ENCODE measurements around the gene CACNG8.

CACNG8 gene

DNA sequence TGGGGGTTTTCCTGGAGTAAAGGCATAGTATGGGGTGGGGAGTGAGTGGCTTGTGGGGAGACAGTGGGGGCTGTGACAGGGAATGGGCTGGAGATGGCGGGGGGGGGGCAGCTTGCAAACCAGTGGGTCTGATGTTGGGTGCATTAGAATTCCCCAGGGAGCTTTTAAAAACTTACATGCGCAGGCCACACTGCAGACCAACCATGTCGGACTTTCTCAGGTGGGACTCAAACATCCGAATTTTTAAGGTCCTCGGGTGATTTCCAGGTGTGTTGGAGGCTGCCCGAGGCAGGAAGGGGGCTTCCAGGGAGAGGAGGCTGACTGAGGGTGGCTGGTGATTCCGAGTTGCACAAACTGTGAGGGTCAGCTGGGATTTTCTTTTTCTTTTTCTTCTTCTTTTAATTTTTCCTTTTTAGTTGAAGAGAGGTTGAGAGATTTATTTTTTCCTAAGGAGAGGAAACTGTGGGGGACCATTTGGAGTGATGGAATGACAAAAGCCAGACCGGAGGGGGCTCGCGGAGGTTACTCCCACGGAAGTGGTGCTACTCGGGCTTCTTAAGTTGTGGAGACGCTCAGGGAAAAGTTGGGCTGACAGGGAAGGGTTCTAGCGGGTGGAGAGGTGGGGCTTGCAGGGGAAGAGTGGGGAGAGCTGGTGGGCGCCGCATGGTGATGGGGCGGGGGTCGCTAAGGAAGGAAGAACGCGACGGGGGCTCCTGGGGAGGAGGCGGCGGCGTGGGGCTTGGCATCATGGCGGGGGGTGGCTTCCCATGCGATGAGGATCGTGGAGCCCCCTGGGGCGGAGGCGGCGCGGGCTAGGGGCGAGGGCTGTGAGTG lies 997 bp upstream of the CACNG8 start:
- no peak for DNase-seq (ENCODE audit: low read depth)

GRCh38 chr19:53965091-53965490 lies 2.4 kb downstream of the CACNG8 start:
- no peak for DNase-seq (ENCODE audit: low read depth)

GRCh38 chr19:53966931-53967330 lies 4.2 kb downstream of the CACNG8 start:
- no peak for DNase-seq (ENCODE audit: low read depth)

DNA sequence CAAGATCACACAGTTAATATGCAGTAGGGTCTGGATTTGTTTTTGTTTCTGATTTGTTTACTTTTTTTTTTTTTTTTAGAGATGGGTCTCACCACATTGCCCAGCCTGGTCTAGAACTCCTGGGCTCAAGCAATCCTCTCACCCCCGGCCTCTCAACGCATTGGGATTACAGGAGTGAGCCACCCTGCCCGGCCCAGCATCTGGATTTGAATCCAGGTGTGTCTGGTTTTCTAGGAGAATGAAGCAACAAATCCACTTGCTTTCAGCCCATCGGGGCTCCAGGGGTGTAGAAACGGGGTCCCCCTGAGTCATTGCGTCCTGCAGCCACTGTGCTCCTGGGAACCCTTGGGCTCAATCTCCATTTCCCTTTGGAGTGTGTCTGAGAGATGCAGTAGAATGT lies 6.6 kb downstream of the CACNG8 start:
- no peak for DNase-seq (ENCODE audit: low read depth)

DNA sequence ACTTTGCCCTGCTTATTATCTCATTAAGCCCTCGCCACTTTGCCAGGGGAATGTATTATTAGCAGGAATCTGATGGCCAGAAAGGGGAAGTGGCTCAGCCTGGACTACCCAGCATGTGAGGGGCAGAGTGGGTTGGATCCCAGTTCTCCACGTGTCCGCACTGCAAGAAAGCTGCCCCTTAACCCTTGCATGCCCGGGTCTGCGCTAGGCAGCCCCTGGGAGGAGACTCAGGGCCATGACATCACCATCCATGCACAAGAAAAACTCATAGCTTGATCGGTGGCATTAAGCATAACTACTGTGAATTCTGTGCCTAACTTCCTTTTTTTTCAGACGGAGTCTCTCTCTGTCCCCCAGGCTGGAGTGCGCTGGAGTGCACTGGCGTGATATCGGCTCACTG lies 8.9 kb downstream of the CACNG8 start:
- no peak for DNase-seq (ENCODE audit: low read depth)

DNA sequence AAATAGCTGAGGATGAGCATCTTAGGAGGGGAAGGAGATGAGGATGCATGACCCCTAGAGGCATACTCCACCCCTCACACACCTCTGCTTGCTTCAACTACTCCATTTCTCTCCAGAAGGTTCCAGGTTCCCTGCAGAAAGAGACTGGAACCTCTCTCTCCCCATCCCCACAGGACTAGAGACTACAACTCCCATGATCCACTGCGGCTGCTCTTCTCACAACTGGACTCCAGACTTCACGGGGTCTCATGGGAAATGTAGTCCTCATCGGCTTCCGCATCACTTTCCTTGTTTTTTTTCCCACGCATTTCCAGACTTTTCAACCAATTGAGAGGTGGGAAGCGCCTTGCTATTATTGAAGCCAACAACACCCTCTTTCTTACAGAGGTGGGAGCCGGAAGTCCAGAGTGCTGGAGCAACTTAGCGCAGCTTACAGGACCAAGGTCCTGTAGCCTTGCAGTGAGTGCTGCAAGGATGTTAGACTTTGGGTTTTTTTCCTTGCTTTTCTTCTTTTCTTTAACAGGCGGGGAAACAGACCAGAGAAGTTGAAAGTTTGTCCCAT lies 14.8 kb downstream of the CACNG8 start:
- DNase-seq (ENCODE audit: low read depth), result peak; percentile 89

- DNase-seq (ENCODE audit: low read depth), result peak; percentile 84
Measured at GRCh38 chr19:53977991-53978731, 15.4 kb downstream of the CACNG8 start.

DNA sequence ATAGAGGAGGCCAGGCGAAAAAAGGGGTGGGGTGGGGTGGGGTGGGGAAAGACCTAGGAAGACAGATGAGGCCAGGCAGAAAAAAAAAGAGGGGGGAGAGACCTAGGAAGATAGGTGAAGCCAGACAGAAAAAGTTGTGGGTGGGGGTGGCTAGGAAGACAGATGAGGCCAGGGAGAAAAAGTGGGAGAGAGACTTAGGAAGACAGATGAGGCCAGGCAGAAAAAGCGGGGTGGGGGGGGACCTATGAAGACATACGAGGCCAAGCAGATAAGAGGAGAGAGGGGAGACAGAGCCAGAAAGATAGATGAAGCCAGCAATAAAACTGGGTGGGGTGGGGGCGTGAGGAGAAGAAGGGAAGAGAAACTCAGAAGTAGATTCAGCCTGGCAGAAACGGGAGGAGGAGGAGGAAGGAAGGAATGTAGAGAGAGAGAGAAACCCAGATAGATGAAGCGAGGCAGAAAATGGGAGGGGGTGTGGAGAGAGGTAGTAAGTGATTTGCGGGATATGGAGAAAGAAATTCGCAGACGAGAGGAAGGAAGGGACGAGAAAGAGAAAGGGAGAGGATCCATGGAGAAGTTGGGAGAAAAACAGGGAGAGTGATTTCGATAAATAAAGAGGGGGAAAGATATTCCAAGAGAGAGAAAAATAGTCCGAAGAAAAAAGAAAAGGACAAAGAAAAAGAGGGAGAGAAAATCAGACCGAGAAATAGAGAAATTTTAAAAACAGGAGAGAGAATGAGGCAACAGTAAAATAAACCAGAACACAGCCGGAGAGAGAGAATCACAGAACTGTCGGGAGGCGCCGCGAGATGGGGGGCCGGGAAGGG lies 16.5 kb downstream of the CACNG8 start:
- no peak for DNase-seq (ENCODE audit: low read depth)

- peak; percentile 42 for DNase-seq (ENCODE audit: low read depth)
Measured at GRCh38 chr19:53980539-53981375, 18.0 kb downstream of the CACNG8 start.

DNA sequence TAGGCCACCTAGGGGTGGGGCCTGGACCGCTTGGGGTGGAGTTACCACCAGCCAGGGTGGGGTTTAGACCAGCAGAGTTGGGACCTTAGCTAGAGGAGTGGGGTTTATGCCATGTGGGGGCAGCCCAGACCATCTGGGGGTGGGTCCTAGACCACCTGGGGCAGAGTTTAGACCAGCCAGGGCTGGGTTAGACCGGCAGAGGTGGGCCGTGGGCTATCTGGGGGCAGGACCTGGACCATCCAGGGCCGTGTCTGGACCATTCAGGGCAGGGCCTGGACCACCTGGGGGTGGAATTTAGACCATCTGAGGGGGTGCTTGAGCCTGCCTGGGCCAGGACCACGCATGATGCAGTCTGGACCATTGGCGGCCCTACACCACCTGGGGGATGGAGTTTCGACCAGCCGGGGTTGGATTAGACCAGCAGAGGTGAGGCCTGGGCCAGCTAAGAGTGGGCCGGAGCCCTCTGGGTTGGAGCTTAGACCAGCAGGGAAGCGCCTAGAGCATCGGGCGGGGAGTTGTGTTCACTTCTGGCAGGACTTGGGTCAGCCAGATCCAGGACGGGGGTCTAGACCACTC lies 18.7 kb downstream of the CACNG8 start:
- DNase-seq (ENCODE audit: low read depth), result no peak

DNA sequence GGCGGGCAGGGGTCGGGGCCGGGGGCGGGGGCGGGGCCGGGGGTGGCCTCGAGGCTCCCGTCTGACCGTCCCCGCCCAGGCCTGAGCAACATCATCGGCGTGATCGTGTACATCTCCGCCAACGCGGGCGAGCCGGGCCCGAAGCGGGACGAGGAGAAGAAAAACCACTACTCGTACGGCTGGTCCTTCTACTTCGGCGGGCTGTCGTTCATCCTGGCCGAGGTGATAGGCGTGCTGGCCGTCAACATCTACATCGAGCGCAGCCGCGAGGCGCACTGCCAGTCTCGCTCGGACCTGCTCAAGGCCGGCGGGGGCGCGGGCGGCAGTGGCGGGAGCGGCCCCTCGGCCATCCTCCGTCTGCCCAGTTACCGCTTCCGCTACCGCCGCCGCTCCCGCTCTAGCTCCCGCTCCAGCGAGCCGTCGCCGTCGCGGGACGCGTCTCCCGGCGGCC lies 19.3 kb downstream of the CACNG8 start:
- DNase-seq (ENCODE audit: low read depth), result no peak

- peak; percentile 27 for DNase-seq (ENCODE audit: low read depth)
Measured at GRCh38 chr19:53982611-53983010, 19.9 kb downstream of the CACNG8 start.

GRCh38 chr19:53983457-53984289 lies 20.9 kb downstream of the CACNG8 start:
- no peak for DNase-seq (ENCODE audit: low read depth)

GRCh38 chr19:53985863-53986262 lies 23.1 kb downstream of the CACNG8 start:
- no peak for DNase-seq (ENCODE audit: low read depth)

DNA sequence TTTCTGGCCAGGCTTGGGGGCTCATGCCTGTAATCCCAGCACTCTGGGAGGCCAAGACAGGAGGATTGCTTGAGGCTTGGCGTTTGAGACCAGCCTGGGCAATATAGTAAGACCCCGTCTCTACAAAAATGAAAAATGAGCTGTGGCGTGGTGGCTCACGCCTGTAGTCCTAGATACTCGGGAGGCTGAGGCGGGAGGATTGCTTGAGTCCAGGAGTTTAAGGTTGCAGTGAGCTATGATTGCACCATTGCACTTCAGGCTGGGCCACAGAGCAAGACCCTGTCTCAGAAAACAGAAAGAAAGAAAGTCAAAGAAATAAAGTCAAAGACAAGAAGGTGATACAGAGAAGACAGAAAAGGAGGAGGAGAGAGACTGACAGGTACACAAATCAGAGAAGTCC lies 26.2 kb downstream of the CACNG8 start:
- no peak for DNase-seq (ENCODE audit: low read depth)

- no peak for DNase-seq (ENCODE audit: low read depth)
Measured at GRCh38 chr19:53989600-53990533, 27.1 kb downstream of the CACNG8 start.

- DNase-seq (ENCODE audit: low read depth), result peak; percentile 23
Measured at GRCh38 chr19:53991224-53992113, 28.7 kb downstream of the CACNG8 start, which contains the start of gene CACNG6. TSS of gene CACNG6 (plus strand) at chr19:53991637. CDS start at chr19:53992878, 1,241 bp downstream.

GRCh38 chr19:53992211-53992610 lies 29.5 kb downstream of the CACNG8 start:
- DNase-seq (ENCODE audit: low read depth), result no peak

Measured in EH (cell line).